Tibial nerve (tissue), 4 donors: ENCODE data around the gene FHAD1.

Experiments used
- EP300 ChIP-seq, 2 donors: sonication (generic); formaldehyde crosslinking; IDR thresholded peaks; one replicate each; pipeline ENCODE4 v1.6.1; 2017; ENCODE audit warnings: antibody characterized with exemption in 2 of 2, mild to moderate bottlenecking in 1 of 2
- TF ChIP-seq, protein P1 (sequence below), 5 experiments: fragments of 200-600 bp in 3 of 5; fragments of 450-650 bp in 2 of 5; sonication (generic) in 3 of 5; IDR thresholded peaks; one replicate each; pipeline ENCODE4 v1.5.1; 2016 to 2019; ENCODE audit warnings: antibody characterized with exemption in 5 of 5, mild to moderate bottlenecking in 3 of 5, moderate library complexity in 2 of 5

DNA sequence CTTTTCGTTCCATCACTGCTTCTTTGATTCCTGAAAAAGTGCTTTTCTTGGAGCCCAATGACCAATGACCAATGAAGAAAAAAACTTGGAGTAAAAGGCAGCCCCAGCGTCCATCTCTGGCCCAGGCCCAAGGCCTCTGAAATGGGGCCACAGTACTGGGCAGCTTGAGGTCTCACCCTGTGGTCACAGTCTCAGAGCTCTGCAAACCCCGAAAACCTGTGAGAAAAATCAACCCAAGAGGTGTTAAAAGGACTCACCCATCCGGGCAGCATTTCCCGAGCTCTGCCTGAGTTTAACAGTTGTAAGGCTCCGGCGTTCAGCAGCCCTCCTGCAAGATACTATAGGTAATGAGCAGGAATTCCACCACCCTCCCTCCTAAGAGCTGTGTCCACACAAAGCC is 160.6 kb downstream of the FHAD1 start:
- TF ChIP-seq, protein P1, sequence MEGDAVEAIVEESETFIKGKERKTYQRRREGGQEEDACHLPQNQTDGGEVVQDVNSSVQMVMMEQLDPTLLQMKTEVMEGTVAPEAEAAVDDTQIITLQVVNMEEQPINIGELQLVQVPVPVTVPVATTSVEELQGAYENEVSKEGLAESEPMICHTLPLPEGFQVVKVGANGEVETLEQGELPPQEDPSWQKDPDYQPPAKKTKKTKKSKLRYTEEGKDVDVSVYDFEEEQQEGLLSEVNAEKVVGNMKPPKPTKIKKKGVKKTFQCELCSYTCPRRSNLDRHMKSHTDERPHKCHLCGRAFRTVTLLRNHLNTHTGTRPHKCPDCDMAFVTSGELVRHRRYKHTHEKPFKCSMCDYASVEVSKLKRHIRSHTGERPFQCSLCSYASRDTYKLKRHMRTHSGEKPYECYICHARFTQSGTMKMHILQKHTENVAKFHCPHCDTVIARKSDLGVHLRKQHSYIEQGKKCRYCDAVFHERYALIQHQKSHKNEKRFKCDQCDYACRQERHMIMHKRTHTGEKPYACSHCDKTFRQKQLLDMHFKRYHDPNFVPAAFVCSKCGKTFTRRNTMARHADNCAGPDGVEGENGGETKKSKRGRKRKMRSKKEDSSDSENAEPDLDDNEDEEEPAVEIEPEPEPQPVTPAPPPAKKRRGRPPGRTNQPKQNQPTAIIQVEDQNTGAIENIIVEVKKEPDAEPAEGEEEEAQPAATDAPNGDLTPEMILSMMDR (IDR thresholded peaks at IDR 0.05) = no peak
- TF ChIP-seq EP300 (IDR thresholded peaks at IDR 0.05) = no peak
